KMS-11 (cell line): ENCODE measurements around the gene DDAH1.

ENCODE experiments used
- H2AFZ ChIP-seq: fragments of 200-600 bp; sonication (generic); 2 replicates; pipeline ENCODE4 v1.6.1; 2016; ENCODE audit warnings: antibody characterized with exemption, mixed run types, low read depth
- H3K27ac ChIP-seq: fragments of 200-600 bp; sonication (generic); 2 replicates; pipeline ENCODE4 v1.6.1; 2016; ENCODE audit warnings: mild to moderate bottlenecking, mixed run types
- H3K27me3 ChIP-seq: fragments of 200-600 bp; sonication (generic); 2 replicates; pipeline ENCODE4 v1.6.1; 2017; ENCODE audit warnings: mild to moderate bottlenecking, low read depth, mixed run types, moderate library complexity; ENCODE audit not compliant: insufficient read depth
- H3K36me3 ChIP-seq: fragments of 200-600 bp; sonication (generic); 2 replicates; pipeline ENCODE4 v1.6.1; 2017; ENCODE audit warnings: mild to moderate bottlenecking, mixed run types; ENCODE audit not compliant: insufficient read depth
- H3K4me1 ChIP-seq: fragments of 200-600 bp; sonication (generic); 2 replicates; pipeline ENCODE4 v1.6.1; 2016; ENCODE audit warnings: mild to moderate bottlenecking, low read depth, mixed run types; ENCODE audit not compliant: poor library complexity, severe bottlenecking
- H3K4me2 ChIP-seq: fragments of 200-600 bp; sonication (generic); 2 replicates; pipeline ENCODE4 v1.7.0; 2016; ENCODE audit warnings: mild to moderate bottlenecking, mixed run types
- H3K4me3 ChIP-seq: fragments of 200-600 bp; sonication (generic); IDR thresholded peaks from 2 replicates; pipeline ENCODE4 v1.6.1; 2017; ENCODE audit warnings: low read depth, low read length, mixed read lengths; ENCODE audit not compliant: insufficient read depth
- H3K79me2 ChIP-seq: fragments of 200-600 bp; sonication (generic); 2 replicates; pipeline ENCODE4 v1.6.1; 2016; ENCODE audit warnings: low read depth, mixed run types; ENCODE audit not compliant: insufficient read depth
- H3K9ac ChIP-seq: fragments of 200-600 bp; sonication (generic); 2 replicates; pipeline ENCODE4 v1.6.1; 2016; ENCODE audit warnings: mild to moderate bottlenecking, mixed run types
- H4K20me1 ChIP-seq: fragments of 200-600 bp; sonication (generic); 2 replicates; pipeline ENCODE4 v1.6.1; 2016; ENCODE audit warnings: mild to moderate bottlenecking, mixed run types; ENCODE audit not compliant: insufficient read depth
- TF ChIP-seq, protein P1 (sequence below): fragments of 200-600 bp; sonication (generic); conservative IDR thresholded peaks from 2 replicates; pipeline ENCODE4 v1.6.1; 2017; ENCODE audit warnings: low read depth, mild to moderate bottlenecking, antibody characterized with exemption, low read length, moderate library complexity, mixed read lengths

DDAH1 gene

GRCh38 chr1:85484716-85485115, 19.8 kb upstream of the DDAH1 start:
- Histone ChIP-seq H3K27ac (no peak overlapping the region), H4K20me1 (no peaks in the 10 kb centered on the region), H3K79me2 (no peaks in the 10 kb centered on the region), H3K4me3 (no peak overlapping the region), H3K4me1 (no peaks in the 10 kb centered on the region), H3K36me3 (no peaks in the 10 kb centered on the region), H3K4me2 (no peak overlapping the region), H2AFZ (no peak overlapping the region), H3K27me3 (no peaks in the 10 kb centered on the region), H3K9ac (no peak overlapping the region)
- TF ChIP-seq, protein P1, sequence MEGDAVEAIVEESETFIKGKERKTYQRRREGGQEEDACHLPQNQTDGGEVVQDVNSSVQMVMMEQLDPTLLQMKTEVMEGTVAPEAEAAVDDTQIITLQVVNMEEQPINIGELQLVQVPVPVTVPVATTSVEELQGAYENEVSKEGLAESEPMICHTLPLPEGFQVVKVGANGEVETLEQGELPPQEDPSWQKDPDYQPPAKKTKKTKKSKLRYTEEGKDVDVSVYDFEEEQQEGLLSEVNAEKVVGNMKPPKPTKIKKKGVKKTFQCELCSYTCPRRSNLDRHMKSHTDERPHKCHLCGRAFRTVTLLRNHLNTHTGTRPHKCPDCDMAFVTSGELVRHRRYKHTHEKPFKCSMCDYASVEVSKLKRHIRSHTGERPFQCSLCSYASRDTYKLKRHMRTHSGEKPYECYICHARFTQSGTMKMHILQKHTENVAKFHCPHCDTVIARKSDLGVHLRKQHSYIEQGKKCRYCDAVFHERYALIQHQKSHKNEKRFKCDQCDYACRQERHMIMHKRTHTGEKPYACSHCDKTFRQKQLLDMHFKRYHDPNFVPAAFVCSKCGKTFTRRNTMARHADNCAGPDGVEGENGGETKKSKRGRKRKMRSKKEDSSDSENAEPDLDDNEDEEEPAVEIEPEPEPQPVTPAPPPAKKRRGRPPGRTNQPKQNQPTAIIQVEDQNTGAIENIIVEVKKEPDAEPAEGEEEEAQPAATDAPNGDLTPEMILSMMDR, result no peak

DNA sequence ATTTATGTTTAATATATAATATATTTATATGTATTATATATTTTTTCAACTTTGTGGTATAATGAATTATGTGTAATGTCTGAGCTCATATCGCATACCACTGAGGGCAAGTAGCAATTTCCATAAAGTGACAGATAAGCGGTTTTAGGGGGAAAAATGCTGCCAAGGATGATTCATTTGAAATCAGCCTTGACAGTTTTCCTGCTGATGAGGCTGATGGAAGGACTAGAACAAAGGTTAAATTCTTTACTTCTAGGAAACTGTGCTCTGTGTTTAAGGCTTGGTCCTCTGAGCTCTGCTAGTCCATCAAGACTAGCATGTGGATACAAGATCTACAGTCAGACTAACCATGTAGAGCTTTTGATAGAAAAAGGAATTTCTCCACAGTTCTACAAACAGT, 19.3 kb upstream of the DDAH1 start:
- Histone ChIP-seq H3K36me3 (no peaks in the 10 kb centered on the region), H3K4me2 (no peak overlapping the region), H3K4me3 (no peak overlapping the region), H3K4me1 (no peaks in the 10 kb centered on the region), H3K27ac (no peak overlapping the region), H2AFZ (no peak overlapping the region), H4K20me1 (no peaks in the 10 kb centered on the region), H3K79me2 (no peaks in the 10 kb centered on the region), H3K27me3 (no peaks in the 10 kb centered on the region), H3K9ac (no peak overlapping the region)
- TF ChIP-seq, protein P1, result no peak

- Histone ChIP-seq H3K79me2 (no peaks in the 10 kb centered on the region), H3K36me3 (no peaks in the 10 kb centered on the region)
- TF ChIP-seq, protein P1, result no peak
Measured at GRCh38 chr1:85481688-85482087, 16.7 kb upstream of the DDAH1 start.

GRCh38 chr1:85480566-85480965, 15.6 kb upstream of the DDAH1 start:
- Histone ChIP-seq H3K27ac (no peak overlapping the region), H3K4me3 (no peak overlapping the region), H4K20me1 (no peaks in the 10 kb centered on the region), H3K4me1 (no peaks in the 10 kb centered on the region), H3K27me3 (no peaks in the 10 kb centered on the region), H3K36me3 (no peaks in the 10 kb centered on the region), H2AFZ (no peak overlapping the region), H3K79me2 (no peaks in the 10 kb centered on the region), H3K9ac (no peak overlapping the region), H3K4me2 (no peak overlapping the region)
- TF ChIP-seq, protein P1, result no peak

More at GRCh38 chr1:85481688-85482087, 16.7 kb upstream of the DDAH1 start:
- no peak overlapping the region for H3K9ac ChIP-seq
- no peaks in the 10 kb centered on the region for H3K27me3 ChIP-seq
- no peak overlapping the region for H3K4me2 ChIP-seq
- H3K27ac ChIP-seq, result no peak overlapping the region
- H3K4me1 ChIP-seq, result no peaks in the 10 kb centered on the region
- H2AFZ ChIP-seq, result no peak overlapping the region
- H4K20me1 ChIP-seq, result no peaks in the 10 kb centered on the region
- no peak overlapping the region for H3K4me3 ChIP-seq
